Measurements from ENCODE around the gene GNAZ.

GRCh38 chr22:23157560-23158515 lies 87.5 kb downstream of the GNAZ start:
- no peak for TF ChIP-seq CREB1 (IDR thresholded peaks at IDR 0.05; ENCODE audit: low read depth)
- TF ChIP-seq, protein P1, sequence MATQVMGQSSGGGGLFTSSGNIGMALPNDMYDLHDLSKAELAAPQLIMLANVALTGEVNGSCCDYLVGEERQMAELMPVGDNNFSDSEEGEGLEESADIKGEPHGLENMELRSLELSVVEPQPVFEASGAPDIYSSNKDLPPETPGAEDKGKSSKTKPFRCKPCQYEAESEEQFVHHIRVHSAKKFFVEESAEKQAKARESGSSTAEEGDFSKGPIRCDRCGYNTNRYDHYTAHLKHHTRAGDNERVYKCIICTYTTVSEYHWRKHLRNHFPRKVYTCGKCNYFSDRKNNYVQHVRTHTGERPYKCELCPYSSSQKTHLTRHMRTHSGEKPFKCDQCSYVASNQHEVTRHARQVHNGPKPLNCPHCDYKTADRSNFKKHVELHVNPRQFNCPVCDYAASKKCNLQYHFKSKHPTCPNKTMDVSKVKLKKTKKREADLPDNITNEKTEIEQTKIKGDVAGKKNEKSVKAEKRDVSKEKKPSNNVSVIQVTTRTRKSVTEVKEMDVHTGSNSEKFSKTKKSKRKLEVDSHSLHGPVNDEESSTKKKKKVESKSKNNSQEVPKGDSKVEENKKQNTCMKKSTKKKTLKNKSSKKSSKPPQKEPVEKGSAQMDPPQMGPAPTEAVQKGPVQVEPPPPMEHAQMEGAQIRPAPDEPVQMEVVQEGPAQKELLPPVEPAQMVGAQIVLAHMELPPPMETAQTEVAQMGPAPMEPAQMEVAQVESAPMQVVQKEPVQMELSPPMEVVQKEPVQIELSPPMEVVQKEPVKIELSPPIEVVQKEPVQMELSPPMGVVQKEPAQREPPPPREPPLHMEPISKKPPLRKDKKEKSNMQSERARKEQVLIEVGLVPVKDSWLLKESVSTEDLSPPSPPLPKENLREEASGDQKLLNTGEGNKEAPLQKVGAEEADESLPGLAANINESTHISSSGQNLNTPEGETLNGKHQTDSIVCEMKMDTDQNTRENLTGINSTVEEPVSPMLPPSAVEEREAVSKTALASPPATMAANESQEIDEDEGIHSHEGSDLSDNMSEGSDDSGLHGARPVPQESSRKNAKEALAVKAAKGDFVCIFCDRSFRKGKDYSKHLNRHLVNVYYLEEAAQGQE (IDR thresholded peaks at IDR 0.05; ENCODE audit: low read depth) = no peak
- no peak for TF ChIP-seq USF1 (IDR thresholded peaks at IDR 0.05)
- no peak for TF ChIP-seq FOXM1 (IDR thresholded peaks at IDR 0.05; ENCODE audit: borderline replicate concordance, low read depth)
- no peak for TF ChIP-seq MAX (IDR thresholded peaks at IDR 0.05)
- TF ChIP-seq TEAD4 (IDR thresholded peaks at IDR 0.05) = no peak
- no peak for TF ChIP-seq ZBTB7A (IDR thresholded peaks at IDR 0.05; ENCODE audit: low read depth)
- TF ChIP-seq EP300 (IDR thresholded peaks at IDR 0.05; ENCODE audit: borderline replicate concordance) = no peak
- no peak for TF ChIP-seq RAD21 (IDR thresholded peaks at IDR 0.05; ENCODE audit: low read depth)
- TF ChIP-seq CEBPB (IDR thresholded peaks at IDR 0.05) = no peak
- TF ChIP-seq TAF1 (IDR thresholded peaks at IDR 0.05; ENCODE audit: low read depth) = no peak
- TF ChIP-seq YY1 (IDR thresholded peaks at IDR 0.05; ENCODE audit: low read depth) = no peak

All from Ishikawa (cell line).